GM12872 (cell line): ENCODE data around the gene RTRAF.

Source experiments
- TF ChIP-seq, protein P1 (sequence below): IDR thresholded peaks from 3 replicates; pipeline ENCODE4 v1.5.1; 2011; ENCODE audit warnings: low read depth, mild to moderate bottlenecking, low read length, moderate library complexity; ENCODE audit not compliant: insufficient read depth

RTRAF gene

DNA sequence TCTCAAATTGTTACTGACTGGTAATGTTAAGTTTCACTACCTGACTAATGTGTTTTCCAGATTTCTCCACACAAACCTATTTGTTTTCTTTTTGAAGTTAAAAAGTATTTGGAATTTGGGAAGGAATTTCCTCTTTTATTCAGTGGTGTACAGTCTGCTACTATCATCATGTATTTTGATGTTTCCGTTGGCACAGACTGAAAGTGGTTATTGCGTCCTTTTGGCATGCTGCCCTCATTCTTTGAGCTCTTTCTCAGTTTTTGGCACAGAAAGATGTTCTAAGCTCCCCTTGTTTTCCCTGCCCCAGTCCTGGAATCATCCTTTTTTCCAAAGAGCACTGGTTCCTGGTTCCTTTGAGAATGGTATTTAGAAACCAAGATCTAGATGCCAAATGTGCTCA lies 31.4 kb upstream of the RTRAF start:
- TF ChIP-seq, protein P1, sequence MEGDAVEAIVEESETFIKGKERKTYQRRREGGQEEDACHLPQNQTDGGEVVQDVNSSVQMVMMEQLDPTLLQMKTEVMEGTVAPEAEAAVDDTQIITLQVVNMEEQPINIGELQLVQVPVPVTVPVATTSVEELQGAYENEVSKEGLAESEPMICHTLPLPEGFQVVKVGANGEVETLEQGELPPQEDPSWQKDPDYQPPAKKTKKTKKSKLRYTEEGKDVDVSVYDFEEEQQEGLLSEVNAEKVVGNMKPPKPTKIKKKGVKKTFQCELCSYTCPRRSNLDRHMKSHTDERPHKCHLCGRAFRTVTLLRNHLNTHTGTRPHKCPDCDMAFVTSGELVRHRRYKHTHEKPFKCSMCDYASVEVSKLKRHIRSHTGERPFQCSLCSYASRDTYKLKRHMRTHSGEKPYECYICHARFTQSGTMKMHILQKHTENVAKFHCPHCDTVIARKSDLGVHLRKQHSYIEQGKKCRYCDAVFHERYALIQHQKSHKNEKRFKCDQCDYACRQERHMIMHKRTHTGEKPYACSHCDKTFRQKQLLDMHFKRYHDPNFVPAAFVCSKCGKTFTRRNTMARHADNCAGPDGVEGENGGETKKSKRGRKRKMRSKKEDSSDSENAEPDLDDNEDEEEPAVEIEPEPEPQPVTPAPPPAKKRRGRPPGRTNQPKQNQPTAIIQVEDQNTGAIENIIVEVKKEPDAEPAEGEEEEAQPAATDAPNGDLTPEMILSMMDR: no peak

DNA sequence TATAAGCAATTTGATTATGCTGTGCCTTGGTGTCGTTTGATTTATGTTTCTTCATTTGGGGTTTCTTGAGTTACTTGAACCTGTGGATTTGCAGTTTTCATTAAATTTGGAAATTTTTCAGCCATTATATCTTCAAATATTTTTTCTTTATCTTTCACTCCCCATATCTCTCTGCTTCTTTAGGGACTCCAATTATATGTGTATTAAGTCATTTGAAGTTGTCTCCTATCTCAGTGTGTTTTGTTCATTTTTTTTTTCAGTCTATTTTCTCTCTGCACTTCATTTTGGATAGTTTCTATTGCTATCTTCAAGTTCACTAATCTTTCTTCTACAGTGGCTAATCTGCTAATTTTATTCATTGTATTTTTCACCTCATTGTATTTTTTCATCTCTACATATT lies 29.4 kb upstream of the RTRAF start:
- TF ChIP-seq, protein P1: no peak

DNA sequence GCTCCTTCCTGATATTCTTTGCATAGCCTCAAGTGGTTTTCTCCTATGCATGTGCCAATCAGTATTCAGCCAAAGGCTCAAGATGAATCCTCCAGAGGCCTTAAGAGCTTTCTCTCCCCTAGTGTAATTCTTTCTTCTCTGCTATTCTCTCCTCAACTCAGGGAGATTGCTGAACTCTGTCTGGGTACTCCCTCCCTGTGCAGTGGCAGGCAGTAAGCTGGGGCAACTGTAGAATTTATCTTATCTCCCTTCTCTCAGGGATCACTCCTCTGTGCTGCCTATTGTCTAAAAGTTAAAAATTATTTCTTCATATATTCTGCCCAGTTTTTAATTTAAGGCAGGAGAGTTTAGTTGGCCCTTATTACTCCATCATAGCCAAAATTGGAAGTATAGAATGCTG lies 28.5 kb upstream of the RTRAF start:
- TF ChIP-seq, protein P1: no peak

DNA sequence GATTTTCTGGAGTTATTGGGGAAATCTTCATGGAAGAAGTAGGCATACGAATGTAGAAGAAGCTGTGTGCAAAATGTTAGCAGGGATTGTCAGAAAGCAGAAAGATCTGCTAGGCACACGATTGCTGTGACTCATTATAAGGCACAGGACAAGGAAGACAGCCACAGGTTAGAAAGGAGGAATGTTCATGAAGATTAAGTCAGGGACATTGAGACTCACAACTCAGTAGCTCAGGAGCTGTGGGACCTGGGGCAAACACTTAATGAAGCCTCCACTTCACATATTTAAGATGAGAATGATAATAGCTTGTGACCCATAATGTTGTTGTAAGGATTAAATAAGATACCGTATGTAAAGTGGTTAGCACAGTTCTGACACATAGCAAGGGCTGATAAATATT lies 26.6 kb upstream of the RTRAF start:
- TF ChIP-seq, protein P1: no peak

DNA sequence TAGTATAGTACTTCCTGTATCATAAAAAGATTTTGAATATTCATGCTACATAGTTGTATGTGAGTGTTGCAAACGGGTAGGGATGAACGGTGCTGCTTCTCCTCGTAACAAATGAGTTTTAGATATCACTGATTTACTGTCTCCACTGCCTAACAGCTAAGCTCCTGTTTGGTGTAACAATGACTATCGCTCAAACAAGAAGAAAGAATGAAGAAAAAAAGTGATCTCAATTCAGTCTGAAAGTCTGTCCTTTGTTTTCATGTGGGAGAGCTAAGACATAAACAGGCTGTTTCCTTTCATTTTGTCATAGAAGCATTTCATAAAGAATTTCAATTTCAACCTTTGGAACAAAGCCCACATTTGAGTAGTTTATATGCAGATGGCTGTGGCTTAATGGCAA lies 26.1 kb upstream of the RTRAF start:
- TF ChIP-seq, protein P1: no peak

DNA sequence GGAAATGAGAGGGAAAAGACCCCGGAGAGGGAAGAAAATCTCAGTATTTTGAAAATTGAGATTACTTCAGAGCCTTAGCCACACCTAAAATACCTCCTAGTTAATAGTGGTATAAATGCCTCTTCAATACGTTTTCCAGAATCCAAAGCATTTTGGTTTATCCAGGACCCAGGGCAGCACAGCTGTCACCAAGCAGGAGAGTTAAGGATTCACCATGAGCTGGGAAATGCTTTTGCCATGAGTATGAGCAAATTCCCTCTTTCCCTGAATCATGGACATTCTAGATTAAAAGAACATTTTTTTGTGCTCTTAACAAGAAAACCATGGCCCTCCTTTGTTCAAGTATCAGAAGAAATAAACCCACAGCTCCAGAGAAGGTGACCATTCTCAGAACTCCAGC lies 21.8 kb upstream of the RTRAF start:
- TF ChIP-seq, protein P1: no peak

DNA sequence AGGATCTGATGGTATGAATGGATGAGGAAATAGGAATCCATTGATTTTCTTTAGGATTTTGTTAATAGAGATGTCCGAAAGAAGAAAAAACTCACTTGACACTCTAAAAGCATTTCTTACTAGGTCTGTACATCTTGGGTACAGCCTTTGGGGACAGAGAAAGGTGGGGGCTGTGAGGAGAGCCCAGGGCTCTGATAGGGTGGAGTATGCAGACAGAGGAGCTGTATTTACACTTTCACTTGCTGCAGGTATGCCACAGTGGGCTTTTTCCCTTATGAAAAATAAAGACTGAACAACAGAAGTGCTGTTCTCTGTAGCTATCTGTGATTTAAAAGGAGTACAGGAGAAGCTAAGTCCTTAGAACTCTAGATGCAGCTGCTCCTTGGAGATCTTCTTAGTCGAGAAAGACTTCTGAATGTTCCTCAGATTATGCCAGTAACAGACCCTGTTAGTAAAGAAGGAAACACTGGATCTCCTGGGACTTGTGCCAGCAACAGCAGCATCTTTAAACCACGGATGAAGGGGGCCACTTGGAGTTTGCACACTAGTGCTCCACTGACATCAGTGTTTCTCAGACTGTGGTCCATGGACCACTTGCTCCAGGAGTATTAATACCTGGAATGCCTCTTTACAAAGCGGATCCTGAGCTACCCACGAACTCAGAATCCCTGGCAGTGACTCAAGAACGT lies 19.4 kb upstream of the RTRAF start:
- TF ChIP-seq, protein P1: no peak

DNA sequence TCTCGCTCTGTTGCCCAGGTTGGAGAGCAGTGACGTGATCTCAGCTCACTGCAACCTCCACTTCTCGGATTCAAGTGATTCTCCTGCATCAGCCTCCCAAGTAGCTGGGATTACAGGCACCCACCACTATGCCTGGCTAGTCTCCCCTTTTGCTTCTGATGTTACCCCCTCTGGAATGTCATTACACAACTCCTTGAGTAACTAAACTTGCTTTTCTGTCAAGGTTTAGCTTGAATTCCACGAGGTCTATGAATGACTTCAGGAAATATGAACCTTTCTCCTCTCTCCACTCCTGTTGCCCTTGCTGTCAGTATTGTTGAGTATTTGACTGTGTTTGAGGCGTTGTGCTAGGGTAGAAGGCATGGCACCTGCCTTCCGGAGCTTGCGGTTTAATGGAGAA lies 16.8 kb upstream of the RTRAF start:
- TF ChIP-seq, protein P1: no peak
